ENCODE measurements around the gene SLX4IP. TPM values are rescaled to one million over a fixed set of nuclear protein-coding genes. Genes with fewer than 3 reads are reported as not detected.

The SLX4IP gene
- total and polyA plus RNA-seq, 2 donors (not counting 3 experiments of a cell fraction or from before 2014, with no cell fraction given), result 1.9 to 4.5 TPM

GRCh38 chr20:10428008-10428407 is 7.1 kb upstream of the SLX4IP start:
- Histone ChIP-seq H2AFZ (ENCODE audit: low read depth, low read length) (no peak overlapping the region), H3K27me3 (ENCODE audit: control insufficient read depth in 2 of 2, insufficient read depth in 2 of 2, low read length in 2 of 2) (no peaks in the 10 kb centered on the region), H3K9ac (replicated peaks; ENCODE audit: extremely low read depth, insufficient read depth, low read length) (no peak overlapping the region), H3K4me3 (replicated peaks in 1 of 3; ENCODE audit: insufficient read depth in 1 of 3, low read depth in 1 of 3, low read length in 3 of 3) (no peak overlapping the region), H4K20me1 (replicated peaks; ENCODE audit: control insufficient read depth, extremely low read depth, insufficient read depth, low read length) (no peaks in the 10 kb centered on the region), H3K79me2 (ENCODE audit: control insufficient read depth, insufficient read depth, low read length) (peaks cover 61% of the 10 kb centered on the region), H3K9me3 (replicated peaks; ENCODE audit: control insufficient read depth, insufficient read depth, low read length) (no peaks in the 10 kb centered on the region), H3K4me1 (ENCODE audit: control insufficient read depth, extremely low read depth, insufficient read depth, low read length) (peaks cover 9% of the 10 kb centered on the region), H3K27ac (ENCODE audit: insufficient read depth, low read depth, low read length) (no peak overlapping the region), H3K9me1 (replicated peaks; ENCODE audit: control insufficient read depth, extremely low read depth, insufficient read depth, low read length) (no peaks in the 10 kb centered on the region), H3K4me2 (ENCODE audit: insufficient read depth, low read length) (no peak overlapping the region), H3K36me3 (ENCODE audit: control insufficient read depth in 2 of 2, extremely low read depth in 1 of 2, insufficient read depth in 2 of 2, low read length in 2 of 2) (peaks cover 2 to 3% of the 10 kb centered on the region in 2 experiments)
- intact Hi-C loops (cut with micrococcal nuclease) (loop anchor here (5.0 kb wide), 1 partner anchor 391 kb away; no protein-coding TSS in a partner anchor), dilution Hi-C loops (cut with MboI; ENCODE audit: extremely low pct_ligation_motif_present, low sequenced_read_pairs) (no loop called here)
- DNase-seq (ENCODE audit: low read depth, low spot score) (no peak), FAIRE-seq (no peak)
- ChIA-PET CTCF (interaction anchor here (0.7 to 6.7 kb wide), 3 partner anchors 14 to 450 kb away, joined by 4 to 74 read pairs (median 24); no protein-coding TSS in a partner anchor), POLR2A (no interaction called here)
- TF ChIP-seq CTCF (IDR thresholded peaks at IDR 0.05; ENCODE audit: extremely low read depth in 1 of 2, insufficient read depth in 1 of 2, low read depth in 1 of 2, low read length in 2 of 2) (no peak), GATA2 (IDR thresholded peaks at IDR 0.05; ENCODE audit: insufficient read depth, insufficient read length, low read depth, low read length) (no peak), MAX (IDR thresholded peaks at IDR 0.05; ENCODE audit: insufficient read depth, insufficient read length) (no peak), FOS (IDR thresholded peaks at IDR 0.05; ENCODE audit: borderline replicate concordance, insufficient read depth, low read length) (no peak)
- BruUV-seq (replicated peaks), result no TSS peak
